HCT116 (cell line): ENCODE results near the gene STAB1. TPM values are rescaled to one million over a fixed set of nuclear protein-coding genes. Genes with fewer than 3 reads are reported as not detected.

Experiments
- ATAC-seq: fragments of 200-7000 bp; cut with Tn5 transposase; 2 replicates; pipeline ENCODE4 v1.9.1; 2020; ENCODE audit warnings: mild to moderate bottlenecking, moderate library complexity
- BruUV-seq: library from RNA; stranded (reverse); fragments of 400-500 nt; replicated peaks from 2 replicates; lab custom pipeline; 2021; lab: Mats Ljungman, UMichigan
- CTCF ChIA-PET: fragments of 300-600 bp; sonication (Branson Sonifier 250); formaldehyde crosslinking; loops from one replicate; lab custom pipeline; 2021; ENCODE audit warnings: antibody characterized with exemption; lab: Charles Lee
- POLR2A ChIA-PET: fragments of 300-600, 350-600 bp; sonication (Branson Sonifier 250); formaldehyde crosslinking; loops from one replicate; lab custom pipeline; 2021; ENCODE audit warnings: antibody characterized with exemption; lab: Charles Lee
- RAD21 ChIA-PET, 2 experiments: fragments of 300-600 bp; sonication (Branson Sonifier 250); formaldehyde crosslinking; loops; one replicate each; lab custom pipeline; 2023; ENCODE audit warnings: low total read pairs in 2 of 2; ENCODE audit not compliant: uncharacterized antibody in 2 of 2, unreplicated experiment in 2 of 2, low non-redundant PET in 1 of 2; lab: Charles Lee
- DNase-seq: peaks from one replicate; pipeline ENCODE4 v3.0.0-alpha.2; 2010; ENCODE audit warnings: low read depth, low spot score
- H2AFZ ChIP-seq: fragments of 200-600 bp; shearing (Covaris generic), sonication (generic); 2 replicates; pipeline ENCODE4 v1.6.1; 2017; ENCODE audit warnings: low read depth, mixed run types, mixed read lengths, antibody characterized with exemption, low read length; ENCODE audit not compliant: poor library complexity, severe bottlenecking
- H3K27ac ChIP-seq: 2 replicates; pipeline ENCODE4 v1.5.1; 2012; ENCODE audit warnings: low read depth, low read length
- H3K27me3 ChIP-seq: fragments of 200-600 bp; sonication (generic); 2 replicates; pipeline ENCODE4 v1.6.1; 2016; ENCODE audit warnings: mixed run types, low read length, mixed read lengths; ENCODE audit not compliant: insufficient read depth
- H3K36me3 ChIP-seq, 2 experiments: fragments of 200-500 bp in 1 of 2; fragments of 200-600 bp in 1 of 2; sonication (Bioruptor generic) in 1 of 2; sonication (generic) in 1 of 2; 2 replicates each; pipeline versions ENCODE4 v1.5.1 to v1.6.1; 2014 to 2016; ENCODE audit warnings: low read length in 2 of 2, inconsistent platforms in 1 of 2, mixed read lengths in 1 of 2, mixed run types in 1 of 2; ENCODE audit not compliant: insufficient read depth in 2 of 2, control insufficient read depth in 1 of 2
- H3K4me1 ChIP-seq, 2 experiments: fragments of 200-600 bp in 1 of 2; sonication (generic) in 1 of 2; 2 replicates each; pipeline versions ENCODE4 v1.5.1 to v1.6.1; 2012 to 2017; ENCODE audit warnings: low read length in 2 of 2, inconsistent platforms in 1 of 2, mild to moderate bottlenecking in 1 of 2, mixed read lengths in 1 of 2, mixed run types in 1 of 2, moderate library complexity in 1 of 2; ENCODE audit not compliant: insufficient read depth in 2 of 2, control insufficient read depth in 1 of 2
- H3K4me2 ChIP-seq: fragments of 200-600 bp; sonication (generic); 2 replicates; pipeline ENCODE4 v1.6.1; 2017; ENCODE audit warnings: mixed run types, low read length, mixed read lengths
- H3K4me3 ChIP-seq, 2 experiments: fragments of 200-600 bp in 1 of 2; sonication (generic) in 1 of 2; replicated peaks in 1 of 2; 2 replicates each; pipeline ENCODE4 v1.5.1; 2011 to 2016; ENCODE audit warnings: low read length in 2 of 2, control low read depth in 1 of 2, low read depth in 1 of 2, mild to moderate bottlenecking in 1 of 2, mixed read lengths in 1 of 2, mixed run types in 1 of 2
- H3K79me2 ChIP-seq: fragments of 200-600 bp; sonication (generic); 2 replicates; pipeline ENCODE4 v1.6.1; 2017; ENCODE audit warnings: mild to moderate bottlenecking, mixed run types, low read length, moderate library complexity, mixed read lengths; ENCODE audit not compliant: insufficient read depth
- H3K9ac ChIP-seq: fragments of 200-600 bp; sonication (generic); 2 replicates; pipeline ENCODE4 v1.6.1; 2016; ENCODE audit warnings: low read length, mixed read lengths
- H3K9me2 ChIP-seq: fragments of 200-600 bp; sonication (generic), shearing (Covaris generic); 2 replicates; pipeline ENCODE4 v1.6.1; 2017; ENCODE audit warnings: mixed run types, mild to moderate bottlenecking, moderate library complexity; ENCODE audit not compliant: insufficient read depth
- H3K9me3 ChIP-seq, 2 experiments: fragments of 200-500 bp in 1 of 2; fragments of 200-600 bp in 1 of 2; sonication (Bioruptor generic) in 1 of 2; sonication (generic) in 1 of 2; 2 replicates each; pipeline ENCODE4 v1.6.1; 2014 to 2017; ENCODE audit warnings: low read length in 2 of 2, mixed read lengths in 2 of 2, inconsistent platforms in 1 of 2, low read depth in 1 of 2, mild to moderate bottlenecking in 1 of 2, mixed run types in 1 of 2, moderate library complexity in 1 of 2; ENCODE audit not compliant: control insufficient read depth in 1 of 2, insufficient read depth in 1 of 2
- H4K20me1 ChIP-seq: fragments of 200-600 bp; sonication (generic), shearing (Covaris generic); 2 replicates; pipeline ENCODE4 v1.6.1; 2017; ENCODE audit warnings: mixed run types, mild to moderate bottlenecking, moderate library complexity; ENCODE audit not compliant: insufficient read depth
- JUND ChIP-seq: IDR thresholded peaks from 2 replicates; pipeline ENCODE4 v1.6.1; 2012
- POLR2AphosphoS5 ChIP-seq: IDR thresholded peaks from 2 replicates; pipeline ENCODE4 v1.6.1; 2011; ENCODE audit warnings: mild to moderate bottlenecking, low read depth, low read length, moderate library complexity
- SIN3A ChIP-seq: IDR thresholded peaks from 2 replicates; pipeline ENCODE4 v1.6.1; 2012; ENCODE audit warnings: low read depth
- SRF ChIP-seq: IDR thresholded peaks from 2 replicates; pipeline ENCODE4 v1.6.1; 2012; ENCODE audit warnings: low read depth
- TCF7L2 ChIP-seq: IDR thresholded peaks from 2 replicates; pipeline ENCODE4 v1.7.0; 2011; ENCODE audit warnings: borderline replicate concordance, inconsistent platforms; ENCODE audit not compliant: insufficient read depth, insufficient read length; ENCODE audit errors: extremely low read depth
- ZFX ChIP-seq: fragments of 450-650 bp; IDR thresholded peaks from 2 replicates; pipeline ENCODE4 v1.6.1; 2017
- intact Hi-C: fragments of 100-400 bp; cut with micrococcal nuclease; formaldehyde crosslinking; loops from 2 replicates; pipeline ENCODE4 v1.10.0; 2022
- total RNA-seq: library from RNA; stranded (reverse); gene quantifications from one replicate; pipeline ENCODE4 v1.2.1, GENCODE V29; 2021; ENCODE audit not compliant: unreplicated experiment
- TF ChIP-seq, protein P1 (sequence below), 3 experiments: fragments of 200-600 bp in 1 of 3; sonication (generic) in 1 of 3; IDR thresholded peaks in 2 of 3; conservative IDR thresholded peaks in 1 of 3; 2 replicates each; pipeline ENCODE4 v1.5.1; 2012 to 2017; ENCODE audit warnings: low read depth in 2 of 3, low read length in 2 of 3, antibody characterized with exemption in 1 of 3, borderline replicate concordance in 1 of 3, control low read depth in 1 of 3, mild to moderate bottlenecking in 1 of 3, mixed read lengths in 1 of 3, mixed run types in 1 of 3, moderate library complexity in 1 of 3; ENCODE audit not compliant: insufficient read depth in 1 of 3

The STAB1 gene
- total RNA-seq, 1 experiment from 2014 or later: 0.44 TPM

- BruUV-seq: no TSS peak
- ChIA-PET CTCF (no interaction called here), RAD21 (no interaction called here), POLR2A (interaction anchor here (1.2 kb wide), 1 partner anchor 99 kb away, joined by 3 read pairs; no protein-coding TSS in a partner anchor)
- Histone ChIP-seq H3K4me3 (peak overlapping the region; percentile 86 to 93), H3K27ac (peak overlapping the region; percentile 79), H4K20me1 (no peaks in the 10 kb centered on the region), H3K27me3 (no peaks in the 10 kb centered on the region), H3K4me1 (peaks cover 10 to 31% of the 10 kb centered on the region in 2 experiments; a peak in 3 of 4 replicates), H2AFZ (no peak overlapping the region), H3K9me3 (no peaks in the 10 kb centered on the region), H3K9ac (peak overlapping the region; percentile 98), H3K79me2 (peaks cover 65% of the 10 kb centered on the region), H3K36me3 (peaks cover 0 to 7% of the 10 kb centered on the region in 2 experiments; a peak in 1 of 4 replicates), H3K4me2 (peak overlapping the region; percentile 84), H3K9me2 (no peaks in the 10 kb centered on the region)
- intact Hi-C loops: loop anchor here (2.0 kb wide), 1 partner anchor 146 kb away; no protein-coding TSS in a partner anchor
- ATAC-seq: no peak
- TF ChIP-seq JUND (no peak), ZFX (0 out of 2 replicates have a peak, but pooled peaks have one; percentile 23), SIN3A (no peak), TCF7L2 (no peak), SRF (no peak), POLR2AphosphoS5 (no peak)
- TF ChIP-seq, protein P1, sequence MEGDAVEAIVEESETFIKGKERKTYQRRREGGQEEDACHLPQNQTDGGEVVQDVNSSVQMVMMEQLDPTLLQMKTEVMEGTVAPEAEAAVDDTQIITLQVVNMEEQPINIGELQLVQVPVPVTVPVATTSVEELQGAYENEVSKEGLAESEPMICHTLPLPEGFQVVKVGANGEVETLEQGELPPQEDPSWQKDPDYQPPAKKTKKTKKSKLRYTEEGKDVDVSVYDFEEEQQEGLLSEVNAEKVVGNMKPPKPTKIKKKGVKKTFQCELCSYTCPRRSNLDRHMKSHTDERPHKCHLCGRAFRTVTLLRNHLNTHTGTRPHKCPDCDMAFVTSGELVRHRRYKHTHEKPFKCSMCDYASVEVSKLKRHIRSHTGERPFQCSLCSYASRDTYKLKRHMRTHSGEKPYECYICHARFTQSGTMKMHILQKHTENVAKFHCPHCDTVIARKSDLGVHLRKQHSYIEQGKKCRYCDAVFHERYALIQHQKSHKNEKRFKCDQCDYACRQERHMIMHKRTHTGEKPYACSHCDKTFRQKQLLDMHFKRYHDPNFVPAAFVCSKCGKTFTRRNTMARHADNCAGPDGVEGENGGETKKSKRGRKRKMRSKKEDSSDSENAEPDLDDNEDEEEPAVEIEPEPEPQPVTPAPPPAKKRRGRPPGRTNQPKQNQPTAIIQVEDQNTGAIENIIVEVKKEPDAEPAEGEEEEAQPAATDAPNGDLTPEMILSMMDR (IDR thresholded peaks at IDR 0.05 in 2 of 3, conservative IDR thresholded peaks at IDR 0.05 in 1 of 3; ENCODE audit: borderline replicate concordance in 1 of 3, insufficient read depth in 1 of 3, low read depth in 2 of 3, low read length in 2 of 3): no peak
- DNase-seq: no peak
These were observed 42.1 kb downstream of the STAB1 start for GRCh38 chr3:52537165-52537620.
